HG02884 (cell line): ENCODE measurements around the gene IFI44L.

Source experiments
- ATAC-seq: cut with Tn5 transposase; IDR thresholded peaks from one replicate; pipeline ENCODE4 v1.9.1; 2021; ENCODE audit warnings: mild to moderate bottlenecking, moderate library complexity; ENCODE audit not compliant: unreplicated experiment

Gene IFI44L

DNA sequence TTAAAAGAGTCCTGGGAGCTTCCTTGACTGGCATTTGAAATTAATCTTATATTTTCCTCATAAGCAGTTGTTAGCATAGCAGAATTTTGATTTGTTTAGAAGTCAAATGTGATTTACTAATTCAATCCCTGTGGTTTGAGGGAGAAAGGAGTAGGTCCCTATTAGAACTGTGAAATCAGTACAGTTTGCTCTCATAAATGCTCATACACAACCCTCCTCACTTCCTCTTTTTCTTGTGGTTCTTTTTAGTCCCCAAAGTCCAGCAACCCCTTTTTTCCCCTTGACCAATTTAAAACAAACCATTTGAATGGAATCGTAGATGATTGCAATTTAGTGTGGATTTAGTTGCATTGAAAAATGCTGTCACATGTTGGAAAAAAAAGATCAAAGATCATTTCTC is 20.2 kb downstream of the IFI44L start:
- ATAC-seq = peak; percentile 72

DNA sequence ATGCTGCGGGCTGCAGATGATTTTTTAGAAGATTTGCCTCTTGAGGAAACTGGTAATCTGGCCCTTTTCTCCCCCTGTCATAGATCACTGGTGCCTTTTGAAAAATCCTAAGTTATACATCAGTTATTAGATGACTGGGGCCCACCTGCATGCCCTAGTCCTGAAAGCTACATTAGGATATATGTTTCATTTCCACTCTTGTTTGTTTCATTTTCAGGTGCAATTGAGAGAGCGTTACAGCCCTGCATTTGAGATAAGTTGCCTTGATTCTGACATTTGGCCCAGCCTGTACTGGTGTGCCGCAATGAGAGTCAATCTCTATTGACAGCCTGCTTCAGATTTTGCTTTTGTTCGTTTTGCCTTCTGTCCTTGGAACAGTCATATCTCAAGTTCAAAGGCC is 21.3 kb downstream of the IFI44L start:
- ATAC-seq = peak; percentile 39

DNA sequence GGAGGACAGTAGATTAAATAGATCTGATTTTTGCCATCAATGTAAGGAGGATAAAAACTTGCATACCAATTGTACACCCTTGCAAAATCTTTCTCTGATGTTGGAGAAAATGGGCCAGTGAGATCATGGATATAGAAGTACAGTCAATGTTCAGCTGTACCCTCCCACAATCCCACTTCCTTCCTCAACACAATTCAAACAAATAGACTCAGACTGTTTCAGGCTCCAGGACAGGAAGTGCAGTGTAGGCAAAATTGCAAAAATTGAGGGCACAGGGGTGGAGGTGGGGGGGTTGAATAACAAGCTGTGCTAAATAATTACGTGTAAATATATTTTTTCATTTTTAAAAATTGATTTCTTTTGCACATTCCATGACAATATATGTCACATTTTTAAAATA is 25.5 kb downstream of the IFI44L start:
- no peak for ATAC-seq

DNA sequence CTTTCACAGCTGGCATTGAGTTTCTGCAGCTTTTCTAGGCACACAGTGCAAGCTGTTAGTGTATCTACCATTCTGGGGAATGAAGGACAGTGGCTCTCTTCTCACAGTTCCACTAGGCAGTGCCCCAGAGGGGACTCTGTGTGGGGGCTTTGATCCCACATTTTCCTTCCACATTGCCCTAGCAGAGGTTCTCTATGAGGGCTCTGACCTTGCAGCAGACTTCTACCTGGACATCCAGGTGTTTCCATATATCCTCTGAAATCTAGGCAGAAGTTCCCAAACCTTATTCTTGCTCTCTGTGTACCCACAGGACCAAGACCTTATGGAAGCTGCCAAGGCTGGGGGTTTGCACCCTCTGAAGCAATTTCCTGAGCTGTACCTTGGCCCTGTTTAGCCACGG is 27.0 kb downstream of the IFI44L start:
- no peak for ATAC-seq

DNA sequence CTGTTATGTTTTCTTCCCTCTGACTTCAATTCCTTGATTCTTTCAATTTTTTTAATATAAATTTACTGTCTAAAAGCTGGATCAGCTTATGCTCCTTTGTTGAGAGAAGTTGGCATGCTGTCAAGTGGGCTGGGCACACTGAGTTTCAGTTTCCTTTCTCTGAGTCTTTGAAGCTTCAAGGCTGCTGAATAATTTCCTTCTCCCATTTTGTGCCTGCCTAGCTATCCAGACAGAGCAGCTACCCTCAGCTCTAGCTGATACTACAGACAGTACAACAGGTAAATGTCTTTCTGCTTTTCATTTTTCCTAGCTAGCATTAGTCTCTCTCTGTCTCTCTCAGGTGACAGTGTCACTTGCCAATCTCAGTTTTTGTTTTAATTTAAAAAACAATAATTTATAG is 29.4 kb downstream of the IFI44L start, which contains the start of gene IFI44:
TSS of gene IFI44 (plus strand) at position 204 of the 400 bp plus-strand sequence. CDS start 365 bp downstream, outside the sequence.
- ATAC-seq = peak; percentile 81

DNA sequence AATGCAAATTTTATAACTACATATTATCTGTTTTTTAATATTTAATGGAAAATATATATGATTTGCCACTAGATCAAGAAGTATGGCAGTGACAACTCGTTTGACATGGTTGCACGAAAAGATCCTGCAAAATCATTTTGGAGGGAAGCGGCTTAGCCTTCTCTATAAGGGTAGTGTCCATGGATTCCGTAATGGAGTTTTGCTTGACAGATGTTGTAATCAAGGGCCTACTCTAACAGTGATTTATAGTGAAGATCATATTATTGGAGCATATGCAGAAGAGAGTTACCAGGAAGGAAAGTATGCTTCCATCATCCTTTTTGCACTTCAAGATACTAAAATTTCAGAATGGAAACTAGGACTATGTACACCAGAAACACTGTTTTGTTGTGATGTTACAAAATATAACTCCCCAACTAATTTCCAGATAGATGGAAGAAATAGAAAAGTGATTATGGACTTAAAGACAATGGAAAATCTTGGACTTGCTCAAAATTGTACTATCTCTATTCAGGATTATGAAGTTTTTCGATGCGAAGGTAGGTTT is 29.9 kb downstream of the IFI44L start:
- ATAC-seq = no peak

DNA sequence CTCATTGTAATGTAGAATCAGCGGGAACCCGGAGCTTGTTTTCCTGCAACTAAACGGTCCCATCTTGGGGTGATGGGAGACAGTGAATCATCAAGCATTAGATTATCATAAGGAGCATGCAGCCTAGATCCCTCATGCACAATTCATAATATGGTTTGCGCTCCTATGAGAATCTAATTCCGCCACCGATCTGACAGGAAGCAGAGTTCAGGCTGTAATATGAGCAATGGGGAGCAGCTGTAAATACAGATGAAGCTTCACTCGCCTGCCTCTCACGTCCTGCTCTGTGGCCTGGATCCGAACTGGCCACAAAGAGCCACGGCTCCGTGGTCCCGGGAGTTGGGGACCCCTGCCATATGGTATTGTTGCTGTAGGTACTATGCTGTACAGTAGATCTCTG is 31.0 kb downstream of the IFI44L start:
- ATAC-seq = peak; percentile 42

DNA sequence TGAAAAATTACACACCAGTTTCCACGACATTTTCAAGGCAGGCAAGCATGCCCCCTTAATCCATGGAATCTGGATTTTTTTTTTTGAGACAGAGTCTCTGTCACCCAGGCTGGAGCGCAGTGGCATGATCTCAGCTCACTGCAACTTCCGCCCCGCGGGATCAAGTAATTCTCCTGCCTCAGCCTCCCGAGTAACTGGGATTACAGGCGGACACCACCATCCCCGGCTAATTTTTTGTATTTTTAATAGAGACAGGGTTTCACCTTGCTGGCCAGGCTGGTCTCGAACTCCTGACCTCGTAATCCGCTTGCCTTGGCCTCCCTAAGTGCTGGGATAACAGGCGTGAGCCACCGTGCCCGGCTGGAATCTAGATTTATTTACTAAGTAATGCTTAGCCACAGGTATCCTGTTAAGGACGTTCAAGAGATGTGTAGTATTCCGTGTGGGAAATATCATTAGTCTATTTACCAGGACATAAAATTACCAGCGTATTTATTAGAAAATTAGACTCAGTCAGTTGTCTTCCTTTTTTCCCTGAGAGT is 31.8 kb downstream of the IFI44L start:
- ATAC-seq = no peak

DNA sequence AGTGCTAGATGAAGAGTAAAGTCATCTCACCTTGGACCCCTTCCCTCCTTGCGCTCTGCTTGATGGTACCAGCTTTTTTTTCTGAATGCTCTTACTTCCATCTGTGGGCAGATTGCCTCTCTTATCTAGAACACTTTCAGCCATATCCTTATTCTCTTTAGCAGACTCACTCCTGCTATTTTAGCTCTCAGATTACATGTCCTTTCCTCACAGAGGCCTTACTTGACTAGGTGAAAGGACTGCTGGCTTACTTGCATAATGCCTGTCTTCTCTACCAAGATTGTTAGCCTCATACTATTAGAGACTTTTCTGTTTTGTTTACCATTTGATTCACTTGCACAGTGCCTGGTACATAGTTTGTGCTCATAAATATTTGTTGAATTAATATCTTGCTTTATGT is 38.7 kb downstream of the IFI44L start:
- ATAC-seq = no peak

DNA sequence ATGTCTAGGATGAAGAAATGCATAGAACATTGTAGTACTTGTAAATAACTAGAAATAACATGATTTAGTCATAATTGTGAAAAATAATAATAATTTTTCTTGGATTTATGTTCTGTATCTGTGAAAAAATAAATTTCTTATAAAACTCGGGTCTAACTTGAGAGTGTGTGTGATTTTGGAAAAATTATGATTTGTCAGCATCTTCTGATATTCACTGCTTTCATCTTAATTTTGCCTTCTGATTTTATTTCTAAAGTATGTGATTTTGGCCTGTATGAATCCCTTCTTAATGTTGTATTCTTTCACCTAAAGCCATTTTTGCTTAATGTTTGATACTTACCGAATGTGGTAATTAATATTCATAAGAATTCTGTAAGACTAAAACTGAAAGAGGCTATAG is 43.7 kb downstream of the IFI44L start:
- ATAC-seq = no peak

DNA sequence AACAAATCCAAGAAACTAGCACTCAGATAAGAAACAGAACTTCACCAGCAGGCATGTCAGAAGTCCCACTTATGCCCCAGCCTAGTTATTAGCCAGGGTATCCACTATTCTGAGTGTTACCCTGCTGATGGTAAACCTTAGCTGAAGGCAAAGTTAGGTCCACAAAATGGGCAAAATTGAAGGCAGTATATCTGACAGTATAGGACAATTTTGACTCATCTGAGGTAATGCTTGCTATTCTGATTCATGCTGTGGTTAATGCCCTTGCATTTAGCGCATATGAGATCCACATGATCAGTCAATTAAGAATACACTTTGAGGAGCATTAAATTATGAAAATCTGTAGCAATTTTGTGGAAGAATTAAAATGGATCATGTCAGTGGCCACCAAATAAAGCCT is 44.5 kb downstream of the IFI44L start:
- ATAC-seq = no peak

DNA sequence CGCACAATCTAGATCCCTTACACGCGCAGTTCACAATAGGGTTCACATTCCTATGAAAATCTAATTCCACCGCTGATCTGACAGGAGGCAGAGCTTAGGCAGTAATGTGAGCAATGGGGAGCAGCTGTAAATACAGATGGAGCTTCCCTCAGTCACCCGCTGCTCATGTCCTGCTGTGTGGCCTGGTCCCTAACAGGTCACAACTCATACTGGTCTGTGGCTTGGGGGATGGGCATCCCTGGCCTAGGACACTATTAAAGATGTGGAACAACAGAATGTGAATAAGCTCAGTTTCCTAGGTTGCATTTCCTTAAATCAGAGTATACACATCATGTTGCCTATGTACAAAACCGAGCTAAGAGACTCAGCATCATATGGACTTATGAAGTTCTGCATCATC is 45.6 kb downstream of the IFI44L start:
- no peak for ATAC-seq

DNA sequence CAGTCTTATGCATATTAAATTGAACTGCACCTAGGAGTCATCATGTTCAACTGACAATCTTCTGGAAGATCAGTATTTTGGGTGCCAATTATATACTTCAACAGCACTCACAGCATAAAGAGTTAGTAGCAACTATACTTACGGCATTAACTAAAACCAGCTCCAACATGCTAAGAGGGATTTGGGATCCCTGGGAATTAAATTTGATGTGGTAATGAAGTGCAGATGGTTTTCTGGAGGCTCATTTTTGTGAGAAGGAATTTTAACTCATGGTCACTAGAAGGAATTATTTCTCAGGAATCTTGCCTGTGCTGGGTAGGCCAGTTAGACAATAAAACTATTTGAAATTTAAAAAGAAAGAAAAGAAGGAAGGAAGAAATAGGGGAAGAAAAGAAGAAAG is 47.7 kb downstream of the IFI44L start:
- no peak for ATAC-seq

DNA sequence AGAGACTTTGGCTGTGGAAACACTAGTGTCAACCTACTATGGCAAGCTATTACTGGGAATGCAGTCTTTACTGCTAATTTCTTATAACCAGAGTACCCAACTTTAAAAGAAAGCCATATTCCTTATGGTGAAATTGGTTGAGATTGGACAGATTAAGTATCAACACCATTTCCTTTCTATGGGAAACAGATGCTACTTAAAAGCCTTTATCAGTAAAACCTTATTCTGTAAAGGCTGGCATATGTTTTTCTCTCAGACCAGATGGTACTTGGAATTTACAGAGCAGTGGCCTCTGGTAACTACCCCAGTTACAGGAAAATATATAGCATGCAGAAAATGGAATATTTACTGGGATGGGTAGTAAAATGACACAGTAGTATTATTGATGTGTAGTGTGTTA is 48.2 kb downstream of the IFI44L start:
- no peak for ATAC-seq

DNA sequence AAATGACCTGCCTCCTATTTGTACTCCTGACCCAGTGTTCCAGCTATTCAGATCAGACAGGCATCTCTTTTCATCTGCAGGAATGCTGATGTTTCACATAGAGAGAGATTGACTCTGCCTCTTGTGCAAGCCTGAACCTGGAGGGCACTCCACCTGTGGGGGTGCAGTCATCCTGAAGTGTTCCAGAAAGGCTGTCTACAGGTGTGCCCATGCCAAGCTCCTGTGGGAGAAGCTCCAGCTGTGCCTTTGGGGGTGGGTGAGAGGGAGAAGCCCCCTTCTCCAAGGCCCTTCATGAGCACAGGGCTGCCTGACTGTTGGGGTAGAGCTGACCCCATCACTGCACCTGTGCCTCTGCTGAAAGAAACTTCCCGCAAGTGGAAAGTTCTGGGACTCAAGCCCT is 52.2 kb downstream of the IFI44L start:
- ATAC-seq = no peak

DNA sequence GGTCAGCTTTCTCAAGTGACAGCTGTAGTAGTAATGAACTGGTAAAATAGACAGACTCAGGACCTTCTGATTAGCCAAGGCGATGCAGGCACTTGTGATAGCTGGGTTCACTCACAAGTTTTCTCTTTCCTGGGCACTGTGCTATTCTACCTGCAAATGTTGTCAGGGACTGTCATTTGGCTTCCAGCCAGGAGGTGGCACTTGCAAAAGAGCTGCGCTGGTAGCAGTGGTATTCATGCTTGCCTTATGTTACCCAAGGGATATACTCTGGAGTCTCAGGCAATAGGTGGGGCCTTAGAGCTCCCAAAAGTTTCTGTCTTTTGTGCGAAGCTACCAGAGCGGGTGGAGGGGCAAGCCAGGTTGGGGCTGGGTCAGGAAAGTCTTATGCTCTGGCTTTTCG is 52.9 kb downstream of the IFI44L start:
- ATAC-seq = no peak

DNA sequence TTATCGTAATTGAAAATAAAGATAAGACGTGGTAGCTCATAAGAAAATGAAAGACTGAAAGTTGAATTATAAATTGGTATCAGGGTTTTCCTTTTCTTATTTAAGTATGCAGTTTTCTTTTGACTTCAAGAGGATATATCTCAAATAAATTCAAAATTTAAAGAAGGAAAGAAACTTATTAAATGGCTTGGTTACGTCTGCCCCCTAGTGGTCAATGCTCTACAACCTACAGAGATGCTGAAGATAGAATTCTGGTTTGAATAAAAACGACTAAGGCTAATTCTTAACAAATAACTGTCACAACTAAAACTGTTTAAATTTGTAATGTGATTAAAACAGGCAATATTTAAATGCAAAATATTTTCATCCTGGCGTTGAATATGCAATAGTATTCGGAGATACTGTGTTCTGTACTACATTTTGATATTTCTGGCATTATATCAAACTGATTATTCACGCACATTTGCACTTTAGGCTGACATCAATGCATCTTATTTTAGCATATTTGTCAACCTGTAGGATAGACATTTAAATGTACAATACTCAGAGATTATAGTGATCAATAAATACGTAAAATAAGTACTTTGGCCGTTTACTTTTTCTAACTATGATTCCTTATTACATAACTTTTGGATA is 56.2 kb downstream of the IFI44L start:
- no peak for ATAC-seq

DNA sequence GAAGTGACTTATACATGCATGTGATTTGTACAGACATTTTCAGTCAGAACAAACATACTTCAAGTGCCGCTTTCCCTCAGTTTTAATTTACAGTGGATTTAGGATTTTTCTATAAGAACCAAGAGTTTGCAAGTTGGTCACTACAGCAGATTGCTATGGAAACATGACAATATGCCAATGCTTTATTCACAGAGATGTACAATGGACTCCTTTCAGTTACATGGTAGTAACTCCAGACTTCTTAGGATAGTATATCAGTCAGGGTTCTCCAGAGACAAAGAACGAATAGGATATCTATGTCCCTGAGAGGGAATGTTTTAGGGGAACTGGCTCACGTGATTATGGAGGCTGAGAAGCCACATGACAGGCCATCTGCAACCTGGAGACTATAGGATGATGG is 56.7 kb downstream of the IFI44L start:
- ATAC-seq = no peak

DNA sequence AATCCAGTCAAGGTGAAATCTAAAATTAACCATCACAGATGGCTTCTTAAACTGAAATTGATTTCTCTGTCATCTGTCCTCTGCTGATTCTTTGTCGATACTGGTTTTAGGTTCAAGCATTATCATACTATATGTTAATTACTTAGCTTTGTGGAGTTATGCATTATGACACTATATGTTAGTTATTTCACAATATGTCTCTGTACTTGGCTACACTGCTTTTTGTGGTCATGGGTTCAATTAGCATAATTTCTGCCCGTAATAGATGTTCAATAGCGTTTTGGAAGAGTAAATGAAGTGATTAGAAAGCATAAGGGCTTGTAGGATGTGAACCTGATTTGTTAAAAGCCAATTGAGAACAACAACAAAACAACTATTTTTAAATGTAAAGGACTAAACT is 57.5 kb downstream of the IFI44L start:
- ATAC-seq = no peak

DNA sequence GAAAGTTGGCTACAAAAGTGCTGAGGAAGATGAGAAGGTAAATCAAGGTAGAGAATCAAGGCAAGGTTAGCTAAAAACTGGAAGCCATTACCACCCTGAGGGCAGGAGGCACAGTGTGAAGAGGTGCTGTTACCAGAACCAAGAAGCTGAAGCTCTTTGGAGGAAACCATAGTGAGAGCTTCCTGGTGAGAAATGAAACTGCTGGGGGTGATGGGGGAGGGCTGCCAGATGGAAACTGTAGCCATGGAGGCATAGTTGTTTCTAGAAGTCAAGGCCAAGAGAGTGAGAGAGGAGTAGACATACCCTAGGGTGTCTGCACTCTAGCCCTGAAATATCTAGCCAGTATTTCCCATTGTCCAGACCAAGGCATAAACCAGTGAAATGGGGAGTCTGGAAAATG is 58.1 kb downstream of the IFI44L start:
- ATAC-seq = peak; percentile 67

DNA sequence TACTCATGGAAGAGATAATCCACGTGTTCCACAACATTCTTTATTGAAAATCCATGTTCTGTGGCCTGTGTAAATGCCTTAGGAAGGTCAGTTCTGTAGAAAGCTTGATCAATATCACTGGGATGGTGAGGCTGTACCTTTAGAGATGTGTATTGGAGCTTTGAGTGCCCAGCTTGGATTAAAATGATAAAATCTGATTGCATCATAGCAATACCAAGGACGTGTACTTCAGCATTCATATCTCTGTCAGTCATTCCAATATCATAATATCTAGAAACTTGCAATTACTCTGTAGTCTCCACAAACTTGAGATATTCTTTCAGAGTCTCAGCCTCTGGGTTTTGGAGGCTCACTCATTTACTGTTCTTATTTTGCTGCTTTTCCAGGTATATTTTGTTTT is 61.0 kb downstream of the IFI44L start:
- no peak for ATAC-seq

DNA sequence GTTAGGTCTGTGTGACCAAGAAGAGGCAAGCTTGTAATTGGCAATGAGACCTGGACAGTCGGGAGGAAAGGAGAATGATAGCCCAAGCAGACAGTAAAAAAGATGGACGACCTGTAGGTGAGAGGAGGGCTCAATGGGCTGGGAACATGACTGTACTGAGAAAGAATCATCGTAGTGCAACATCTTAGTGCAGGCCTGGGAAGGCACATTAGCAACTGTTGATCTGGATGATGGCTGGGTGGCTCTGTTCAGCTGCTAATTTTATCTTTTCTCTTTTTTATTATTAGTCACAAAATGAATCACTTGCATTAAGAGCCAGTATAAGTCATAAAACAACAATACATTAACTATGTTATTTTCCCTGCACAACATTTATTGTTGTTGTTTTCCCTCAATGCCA is 62.2 kb downstream of the IFI44L start:
- no peak for ATAC-seq

DNA sequence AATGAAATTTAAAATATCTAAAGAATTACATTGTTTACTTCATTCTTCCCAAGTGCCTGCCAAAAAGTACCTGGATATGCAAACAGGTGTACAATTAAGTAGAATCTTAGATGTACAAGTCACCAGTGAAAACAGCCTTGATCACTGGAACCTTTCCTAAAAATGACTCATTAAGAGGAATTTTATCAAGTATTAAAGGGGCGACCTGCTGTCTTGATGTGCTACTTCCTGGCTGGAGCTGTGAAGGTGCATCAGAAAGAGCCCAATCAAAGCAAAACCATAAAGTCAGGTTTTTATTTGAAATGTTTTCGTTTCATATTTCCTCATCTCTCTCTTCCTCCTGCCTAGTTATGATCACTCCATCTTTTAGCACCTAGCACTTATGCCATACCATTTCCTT is 62.8 kb downstream of the IFI44L start:
- no peak for ATAC-seq
